Type B pancreatic cell (in vitro differentiated cells): ENCODE results near the gene SLC6A18. TPM values are rescaled to one million over a fixed set of nuclear protein-coding genes. Genes with fewer than 3 reads are reported as not detected.
"Not testable (repeated sequence)": the region's sequence is repeated elsewhere in the genome, so short reads cannot be mapped to it uniquely, and the experiment has no call there.

Experiments used
- DNase-seq: peaks from one replicate; pipeline ENCODE4 v3.0.0; 2021; ENCODE audit warnings: mixed read lengths; ENCODE audit not compliant: unreplicated experiment; ENCODE audit errors: extremely low spot score
- H3K27ac Mint-ChIP-seq: 2 replicates; pipeline ENCODE4 v1.8.0; 2021; ENCODE audit warnings: mild to moderate bottlenecking, mixed read lengths
- H3K27me3 Mint-ChIP-seq: 2 replicates; pipeline ENCODE4 v1.8.0; 2021; ENCODE audit warnings: mixed read lengths
- H3K36me3 Mint-ChIP-seq: 2 replicates; pipeline ENCODE4 v1.8.0; 2021; ENCODE audit warnings: mixed read lengths
- H3K4me1 Mint-ChIP-seq: one replicate; pipeline ENCODE4 v1.8.0; 2021; ENCODE audit warnings: mixed read lengths; ENCODE audit not compliant: unreplicated experiment
- H3K4me3 Mint-ChIP-seq: 2 replicates; pipeline ENCODE4 v1.8.0; 2021; ENCODE audit warnings: mild to moderate bottlenecking, mixed read lengths
- H3K9me3 Mint-ChIP-seq: 2 replicates; pipeline ENCODE4 v1.8.0; 2021; ENCODE audit warnings: mixed read lengths
- CTCF ChIP-seq: fragments of 200-600 bp; sonication (generic); conservative IDR thresholded peaks from 2 replicates; pipeline ENCODE4 v1.5.0; 2021; ENCODE audit warnings: antibody characterized with exemption, mild to moderate bottlenecking
- total RNA-seq: library from RNA; stranded (reverse); gene quantifications from 2 replicates; pipeline ENCODE4 v1.2.1, GENCODE V29; 2021; ENCODE audit warnings: low replicate concordance

SLC6A18 gene
- total RNA-seq, 1 donor from 2014 or later: 0.41 TPM

- DNase-seq: peak; percentile 67
- Mint-ChIP-seq H3K9me3 (peaks cover 5% of the 10 kb centered on the region), H3K36me3 (no peaks in the 10 kb centered on the region), H3K4me3 (no peak overlapping the region), H3K4me1 (no peaks in the 10 kb centered on the region), H3K27me3 (peaks cover 4% of the 10 kb centered on the region), H3K27ac (no peak overlapping the region)
- no peak for TF ChIP-seq CTCF
These were observed 60.7 kb downstream of the SLC6A18 start for GRCh38 chr5:1285883-1286291.

- Mint-ChIP-seq H3K4me1 (no peaks in the 10 kb centered on the region), H3K27me3 (peaks cover 19% of the 10 kb centered on the region), H3K36me3 (no peaks in the 10 kb centered on the region), H3K9me3 (peaks cover 5% of the 10 kb centered on the region), H3K27ac (no peak overlapping the region), H3K4me3 (no peak overlapping the region)
- no peak for DNase-seq
- no peak for TF ChIP-seq CTCF
These were observed 63.5 kb downstream of the SLC6A18 start for GRCh38 chr5:1288439-1289335.

GRCh38 chr5:1289559-1289958 lies 64.4 kb downstream of the SLC6A18 start:
- H3K27ac Mint-ChIP-seq, DNase-seq, H3K4me1 Mint-ChIP-seq, H3K9me3 Mint-ChIP-seq, H3K4me3 Mint-ChIP-seq, H3K36me3 Mint-ChIP-seq: not testable (repeated sequence)
- peaks cover 20% of the 10 kb centered on the region for H3K27me3 Mint-ChIP-seq

- H3K4me1 Mint-ChIP-seq, H3K36me3 Mint-ChIP-seq, H3K27ac Mint-ChIP-seq, DNase-seq, H3K9me3 Mint-ChIP-seq, H3K4me3 Mint-ChIP-seq: not testable (repeated sequence)
- H3K27me3 Mint-ChIP-seq: peaks cover 21% of the 10 kb centered on the region
These were observed 65.8 kb downstream of the SLC6A18 start for GRCh38 chr5:1290956-1291355.

- DNase-seq: no peak
These were observed 66.5 kb downstream of the SLC6A18 start for GRCh38 chr5:1291611-1292080.

GRCh38 chr5:1292139-1292538 lies 67.0 kb downstream of the SLC6A18 start:
- Mint-ChIP-seq H3K4me3 (peak overlapping the region; percentile 45), H3K27ac (no peak overlapping the region), H3K9me3 (peaks cover 5% of the 10 kb centered on the region), H3K4me1 (peaks cover 5% of the 10 kb centered on the region), H3K36me3 (no peaks in the 10 kb centered on the region), H3K27me3 (peaks cover 33% of the 10 kb centered on the region)
- no peak for DNase-seq
- TF ChIP-seq CTCF: no peak

More at GRCh38 chr5:1291611-1292080, 66.5 kb downstream of the SLC6A18 start:
- peak overlapping the region; percentile 45 for H3K4me3 Mint-ChIP-seq
- H3K36me3 Mint-ChIP-seq: no peaks in the 10 kb centered on the region
- TF ChIP-seq CTCF: no peak
- peaks cover 5% of the 10 kb centered on the region for H3K4me1 Mint-ChIP-seq
- H3K27ac Mint-ChIP-seq: no peak overlapping the region
- H3K27me3 Mint-ChIP-seq: peaks cover 28% of the 10 kb centered on the region
- H3K9me3 Mint-ChIP-seq: peaks cover 5% of the 10 kb centered on the region
